Rectal smooth muscle tissue (tissue), 1 donor: ENCODE measurements around the gene NMNAT3.

Experiments
- H3K27ac ChIP-seq: one replicate; pipeline ENCODE4 v1.7.0; 2013; ENCODE audit warnings: low read depth, low read length, inconsistent platforms
- H3K27me3 ChIP-seq: one replicate; pipeline ENCODE4 v1.7.0; 2013; ENCODE audit warnings: low read length; ENCODE audit not compliant: control insufficient read depth, insufficient read depth
- H3K36me3 ChIP-seq: one replicate; pipeline ENCODE4 v1.7.0; 2013; ENCODE audit warnings: low read length; ENCODE audit not compliant: control insufficient read depth, insufficient read depth
- H3K4me1 ChIP-seq: one replicate; pipeline ENCODE4 v1.7.0; 2013; ENCODE audit warnings: low read length; ENCODE audit not compliant: control insufficient read depth, insufficient read depth
- H3K4me3 ChIP-seq: one replicate; pipeline ENCODE4 v1.7.0; 2013; ENCODE audit warnings: low read length
- H3K9ac ChIP-seq: one replicate; pipeline ENCODE4 v1.7.0; 2013; ENCODE audit warnings: low read length

The NMNAT3 gene

DNA sequence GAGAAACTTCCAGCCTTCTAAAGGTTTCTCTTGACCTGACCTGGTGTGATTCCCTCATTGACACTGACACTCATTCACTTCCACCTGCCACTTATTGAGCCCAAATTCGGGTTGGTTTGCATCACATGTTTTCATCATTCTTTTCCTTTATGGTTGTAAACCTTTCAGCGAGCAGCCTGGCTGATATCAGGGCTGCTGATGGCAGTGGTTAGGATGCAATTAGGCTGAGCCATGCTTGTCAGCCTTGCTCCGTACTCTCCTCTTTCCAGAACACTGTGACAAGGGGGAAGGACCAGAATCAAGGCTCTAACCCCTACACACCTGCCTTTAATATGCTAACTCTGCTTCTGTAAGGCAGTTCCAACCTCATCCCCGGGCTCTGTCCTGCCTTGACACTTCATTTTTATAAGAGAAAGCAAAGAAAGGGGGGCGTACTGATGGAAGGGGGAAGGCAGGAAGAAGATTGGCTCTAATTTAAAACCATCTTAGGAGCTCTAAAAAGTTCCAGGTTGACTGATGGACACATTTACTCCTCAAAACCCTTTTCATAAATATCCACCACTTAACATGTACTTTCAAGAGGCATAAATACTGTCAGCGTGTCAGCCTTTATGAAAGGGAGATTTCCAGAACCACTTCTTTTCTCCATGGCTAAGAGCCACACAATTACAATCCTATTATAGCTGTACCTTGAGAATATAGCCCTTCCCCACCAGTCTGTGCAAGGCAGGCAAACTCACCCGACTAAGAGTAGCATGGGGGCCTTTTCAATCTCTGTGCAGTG lies 5.7 kb downstream of the NMNAT3 start:
- Histone ChIP-seq H3K9ac (no peak overlapping the region), H3K4me3 (no peak overlapping the region), H3K36me3 (no peaks in the 10 kb centered on the region), H3K27ac (no peak overlapping the region), H3K4me1 (peaks cover 3% of the 10 kb centered on the region), H3K27me3 (no peaks in the 10 kb centered on the region)

GRCh38 chr3:139671107-139671506 lies 6.7 kb downstream of the NMNAT3 start:
- H3K27ac ChIP-seq: no peak overlapping the region
- H3K27me3 ChIP-seq: no peaks in the 10 kb centered on the region
- H3K36me3 ChIP-seq: no peaks in the 10 kb centered on the region
- no peak overlapping the region for H3K9ac ChIP-seq
- H3K4me3 ChIP-seq: no peak overlapping the region
- H3K4me1 ChIP-seq: no peaks in the 10 kb centered on the region

DNA sequence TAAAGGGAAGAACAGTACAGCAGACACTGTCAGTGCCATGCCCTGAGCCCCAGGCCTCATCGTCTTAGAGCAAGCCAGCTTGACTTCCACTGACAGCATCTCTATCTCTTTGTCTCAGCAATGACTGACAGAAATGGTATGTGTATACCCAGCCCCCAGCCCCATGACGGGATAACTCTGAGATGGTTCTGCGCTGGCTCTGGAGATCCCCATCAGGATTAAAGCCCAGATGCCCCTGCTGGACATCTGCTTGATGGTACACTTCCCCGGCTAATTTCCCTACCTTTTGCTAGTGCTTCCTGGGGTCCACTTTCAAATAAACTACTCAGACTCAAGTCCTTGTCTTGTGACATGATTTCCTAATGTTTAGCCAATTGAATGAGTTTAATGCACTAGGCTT lies 7.6 kb downstream of the NMNAT3 start:
- Histone ChIP-seq H3K9ac (no peak overlapping the region), H3K36me3 (no peaks in the 10 kb centered on the region), H3K4me3 (no peak overlapping the region), H3K27ac (no peak overlapping the region), H3K4me1 (no peaks in the 10 kb centered on the region), H3K27me3 (no peaks in the 10 kb centered on the region)

DNA sequence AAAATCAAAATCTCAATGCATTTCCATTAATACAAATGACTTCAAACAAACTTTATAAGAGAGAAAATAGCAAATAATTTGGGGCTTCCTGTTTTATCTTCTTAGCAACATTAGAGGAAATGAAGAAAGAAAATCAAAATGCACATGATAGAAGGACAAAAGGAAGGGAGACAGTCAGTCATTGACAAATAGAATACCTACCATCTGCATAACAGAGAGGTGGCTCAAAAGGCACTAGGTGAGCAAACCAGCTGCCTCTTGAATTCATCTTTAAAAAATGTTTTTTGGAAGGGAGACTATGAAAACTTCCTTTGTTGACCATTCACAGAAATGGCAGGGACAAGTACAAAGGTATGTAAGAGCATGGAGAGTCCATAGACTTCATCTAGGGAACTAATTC lies 9.4 kb downstream of the NMNAT3 start:
- no peaks in the 10 kb centered on the region for H3K4me1 ChIP-seq
- no peaks in the 10 kb centered on the region for H3K27me3 ChIP-seq
- H3K27ac ChIP-seq: no peak overlapping the region
- H3K4me3 ChIP-seq: no peak overlapping the region
- no peak overlapping the region for H3K9ac ChIP-seq
- no peaks in the 10 kb centered on the region for H3K36me3 ChIP-seq

DNA sequence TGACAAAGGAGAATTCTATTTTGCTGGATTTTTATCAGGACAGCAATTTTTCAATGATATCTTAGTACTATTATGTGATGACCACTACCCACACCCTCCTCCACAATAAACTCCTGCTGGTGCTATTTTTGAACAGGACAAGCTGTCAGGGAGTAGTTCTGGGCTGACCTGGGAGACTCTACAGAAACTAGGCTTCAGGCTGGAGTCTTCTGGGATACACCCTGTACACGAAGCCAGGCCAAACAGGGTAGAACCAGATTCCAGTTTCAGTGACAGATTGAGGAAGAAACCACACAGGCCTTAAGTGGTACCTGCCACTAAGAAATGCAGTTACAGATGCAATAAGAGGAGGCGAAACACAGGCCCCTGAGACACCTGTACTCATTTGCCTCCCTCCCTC lies 12.8 kb downstream of the NMNAT3 start:
- H3K27ac ChIP-seq: no peak overlapping the region
- H3K27me3 ChIP-seq: no peaks in the 10 kb centered on the region
- no peak overlapping the region for H3K9ac ChIP-seq
- H3K4me1 ChIP-seq: no peaks in the 10 kb centered on the region
- H3K4me3 ChIP-seq: no peak overlapping the region
- H3K36me3 ChIP-seq: no peaks in the 10 kb centered on the region

- Histone ChIP-seq H3K4me3 (no peak overlapping the region), H3K36me3 (no peaks in the 10 kb centered on the region), H3K4me1 (no peaks in the 10 kb centered on the region), H3K27ac (no peak overlapping the region), H3K27me3 (no peaks in the 10 kb centered on the region), H3K9ac (no peak overlapping the region)
These were observed 17.5 kb downstream of the NMNAT3 start for GRCh38 chr3:139660269-139660668.

DNA sequence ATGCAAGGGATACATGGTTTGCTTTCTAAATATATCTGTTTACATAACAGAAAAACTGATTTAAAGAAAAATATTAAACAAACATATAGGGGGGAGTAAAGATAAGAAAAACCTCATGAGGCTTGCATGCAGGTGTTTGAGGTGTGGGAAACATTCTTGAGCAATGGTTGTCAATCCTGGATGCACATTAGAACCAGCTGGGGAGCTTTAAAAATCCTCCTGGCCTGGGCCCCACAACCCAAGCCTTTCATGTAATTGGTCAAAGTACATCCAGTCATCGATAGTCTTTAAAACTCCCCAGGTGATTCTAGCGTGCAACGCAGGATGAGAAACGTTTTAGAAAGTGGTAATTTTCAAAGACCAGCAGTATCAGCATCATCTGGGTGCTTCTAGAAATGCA lies 18.3 kb downstream of the NMNAT3 start:
- Histone ChIP-seq H3K36me3 (no peaks in the 10 kb centered on the region), H3K27ac (no peak overlapping the region), H3K9ac (no peak overlapping the region)

GRCh38 chr3:139657936-139658335 lies 19.8 kb downstream of the NMNAT3 start:
- no peak overlapping the region for H3K27ac ChIP-seq
- no peaks in the 10 kb centered on the region for H3K4me1 ChIP-seq
- H3K36me3 ChIP-seq: no peaks in the 10 kb centered on the region
- H3K27me3 ChIP-seq: no peaks in the 10 kb centered on the region
- no peak overlapping the region for H3K9ac ChIP-seq
- H3K4me3 ChIP-seq: no peak overlapping the region

More for the DNA sequence above, 18.3 kb downstream of the NMNAT3 start:
- no peaks in the 10 kb centered on the region for H3K27me3 ChIP-seq
- no peaks in the 10 kb centered on the region for H3K4me1 ChIP-seq
- no peak overlapping the region for H3K4me3 ChIP-seq

- no peak overlapping the region for H3K27ac ChIP-seq
- no peaks in the 10 kb centered on the region for H3K4me1 ChIP-seq
- no peak overlapping the region for H3K4me3 ChIP-seq
These were observed 20.3 kb downstream of the NMNAT3 start for GRCh38 chr3:139657434-139657833.

DNA sequence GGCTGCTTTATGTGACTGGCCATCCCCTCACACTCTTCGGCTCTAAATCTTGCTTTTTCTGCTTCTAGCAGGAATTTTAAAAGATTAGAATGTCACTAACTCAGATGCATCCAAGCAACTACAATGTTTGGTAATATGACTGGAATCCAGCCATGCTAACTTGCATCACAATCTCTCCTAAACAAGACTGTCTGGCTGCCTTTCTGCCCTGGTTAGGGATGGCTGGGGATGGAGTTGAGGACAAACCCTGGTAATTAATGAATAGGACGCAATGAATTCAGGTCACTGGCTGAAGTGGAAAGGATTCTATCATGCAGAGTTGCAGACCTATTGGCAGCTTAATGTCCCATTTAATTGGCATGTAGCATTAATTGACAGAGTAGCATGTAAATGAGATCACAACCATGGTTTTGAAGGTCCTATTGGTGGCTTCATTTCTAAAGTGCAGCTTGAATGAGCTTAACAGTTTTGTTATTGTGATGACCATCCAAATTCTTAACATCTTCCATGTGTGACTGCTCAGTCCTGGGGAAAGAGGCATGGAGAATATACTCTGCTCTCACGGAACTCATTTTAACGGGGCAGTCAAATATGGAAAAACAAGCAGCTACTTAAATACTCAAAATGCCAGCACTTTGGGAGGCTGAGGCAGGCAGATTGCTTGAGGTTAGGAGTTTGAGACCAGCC lies 21.7 kb downstream of the NMNAT3 start:
- no peak overlapping the region for H3K9ac ChIP-seq
- H3K27me3 ChIP-seq: no peaks in the 10 kb centered on the region
- H3K4me1 ChIP-seq: no peaks in the 10 kb centered on the region
- no peak overlapping the region for H3K27ac ChIP-seq
- no peaks in the 10 kb centered on the region for H3K36me3 ChIP-seq
- no peak overlapping the region for H3K4me3 ChIP-seq

More at GRCh38 chr3:139657434-139657833, 20.3 kb downstream of the NMNAT3 start:
- Histone ChIP-seq H3K27me3 (no peaks in the 10 kb centered on the region), H3K9ac (no peak overlapping the region), H3K36me3 (no peaks in the 10 kb centered on the region)

DNA sequence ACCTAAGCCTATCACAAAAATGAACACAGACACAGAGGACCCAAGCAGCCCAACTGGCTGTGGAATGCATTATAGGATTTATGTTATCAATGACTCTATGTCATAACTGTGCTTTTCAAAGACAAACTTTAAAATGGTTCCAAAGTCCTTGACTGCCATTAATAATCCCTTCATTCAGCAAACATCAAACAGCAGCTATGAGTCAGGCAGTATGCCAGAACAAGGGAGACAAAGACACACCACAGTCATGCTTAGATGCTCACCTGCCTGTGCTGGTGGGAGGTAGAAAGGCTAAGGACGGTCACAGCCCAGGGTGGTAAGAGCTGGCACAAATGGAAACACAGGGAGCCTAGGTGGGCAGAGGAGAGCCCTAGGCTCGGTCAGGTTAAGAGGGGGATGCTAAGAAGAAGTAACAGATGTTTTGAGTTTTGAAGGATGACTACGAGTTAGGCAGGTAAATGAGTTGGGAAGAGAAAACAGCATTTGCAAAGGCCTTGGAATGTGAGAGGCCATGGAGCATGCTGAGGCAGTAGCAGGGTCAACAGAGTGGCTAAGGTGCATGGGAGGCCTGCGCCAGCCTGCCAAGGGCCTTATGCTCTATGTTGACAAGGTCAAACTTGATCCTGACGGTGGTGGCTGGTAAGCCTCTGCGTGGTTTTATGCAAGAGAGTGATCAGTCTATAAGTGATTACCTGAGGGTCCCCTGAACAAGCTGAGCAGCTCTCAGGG lies 23.0 kb downstream of the NMNAT3 start:
- H3K27me3 ChIP-seq: no peaks in the 10 kb centered on the region
- no peak overlapping the region for H3K4me3 ChIP-seq
- H3K4me1 ChIP-seq: no peaks in the 10 kb centered on the region
- no peaks in the 10 kb centered on the region for H3K36me3 ChIP-seq
- H3K27ac ChIP-seq: no peak overlapping the region
- H3K9ac ChIP-seq: no peak overlapping the region

DNA sequence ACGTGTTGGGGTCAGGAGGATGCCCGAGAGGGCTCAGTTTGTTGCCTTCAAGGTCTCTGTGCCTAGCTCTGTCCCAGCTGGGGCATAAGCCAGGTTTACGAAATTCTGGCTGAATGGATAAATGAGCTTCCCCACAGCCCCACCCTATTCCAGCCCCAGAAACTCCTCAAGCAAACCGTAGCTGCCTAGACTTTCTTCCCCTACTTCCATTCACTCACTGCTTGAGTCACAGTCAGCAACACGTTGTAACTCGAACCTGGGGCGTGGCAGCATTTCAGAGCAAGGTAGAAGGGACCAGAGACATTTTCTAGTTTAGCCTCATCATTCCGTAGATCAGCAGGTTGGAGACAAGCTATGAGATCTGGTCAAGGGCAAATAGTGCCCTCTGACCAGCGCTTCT lies 24.2 kb downstream of the NMNAT3 start:
- H3K36me3 ChIP-seq: no peaks in the 10 kb centered on the region
- no peak overlapping the region for H3K4me3 ChIP-seq
- H3K4me1 ChIP-seq: no peaks in the 10 kb centered on the region
- no peak overlapping the region for H3K9ac ChIP-seq
- no peak overlapping the region for H3K27ac ChIP-seq
- H3K27me3 ChIP-seq: no peaks in the 10 kb centered on the region
